RWPE1 (cell line): ENCODE data around the gene FAM227A.
"Not testable (repeated sequence)": the region's sequence is repeated elsewhere in the genome, so short reads cannot be mapped to it uniquely, and the experiment has no call there.

Experiments
- CTCF ChIA-PET: fragments of 350-600 bp; sonication (Branson Sonifier 250); formaldehyde crosslinking; extraction: SDS; loops from one replicate; lab custom pipeline; 2021; lab: Yijun Ruan, JAX
- POLR2A ChIA-PET: fragments of 400-600 bp; formaldehyde crosslinking; extraction: SDS; loops from one replicate; lab custom pipeline; 2020; ENCODE audit warnings: antibody characterized with exemption; ENCODE audit not compliant: low non-redundant PET; lab: Yijun Ruan, JAX
- DNase-seq: peaks from one replicate; pipeline ENCODE4 v3.0.0; 2012; ENCODE audit warnings: low spot score
- H3K27ac ChIP-seq: fragments of 450-650 bp; 2 replicates; pipeline ENCODE4 v1.5.1; 2017
- CTCF ChIP-seq: fragments of 450-650 bp; conservative IDR thresholded peaks from 2 replicates; pipeline ENCODE4 v1.5.1; 2017; ENCODE audit warnings: low read depth, mild to moderate bottlenecking

The FAM227A gene

GRCh38 chr22:38649841-38650522 lies 6.2 kb downstream of the FAM227A start:
- no peak for TF ChIP-seq CTCF
- H3K27ac ChIP-seq, result no peak overlapping the region
- ChIA-PET CTCF (no interaction called here), POLR2A (no interaction called here)
- no peak for DNase-seq

GRCh38 chr22:38645430-38645829 lies 10.8 kb downstream of the FAM227A start:
- POLR2A ChIA-PET, result no interaction called here
- no peak for TF ChIP-seq CTCF
- CTCF ChIA-PET, result interaction anchor here (0.6 to 0.7 kb wide), 2 partner anchors 42 to 792 kb away, joined by 4 read pairs; no protein-coding TSS in a partner anchor
- peak; percentile 48 for DNase-seq
- peak overlapping the region; percentile 72 for H3K27ac ChIP-seq

- CTCF ChIA-PET, DNase-seq, POLR2A ChIA-PET, H3K27ac ChIP-seq: not testable (repeated sequence)
Measured at GRCh38 chr22:38644245-38644644, 11.9 kb downstream of the FAM227A start.

- no peak overlapping the region for H3K27ac ChIP-seq
- no peak for TF ChIP-seq CTCF
- ChIA-PET POLR2A (interaction anchor here (0.5 to 0.7 kb wide), 2 partner anchors 16 to 783 kb away, joined by 4 to 5 read pairs; no protein-coding TSS in a partner anchor), CTCF (no interaction called here)
- DNase-seq, result no peak
Measured at GRCh38 chr22:38641476-38642040, 14.6 kb downstream of the FAM227A start.

- POLR2A ChIA-PET, result no interaction called here
- DNase-seq, result no peak
- H3K27ac ChIP-seq, result no peak overlapping the region
- CTCF ChIA-PET, result no interaction called here
- no peak for TF ChIP-seq CTCF
Measured at GRCh38 chr22:38638728-38639127, 17.5 kb downstream of the FAM227A start.

GRCh38 chr22:38638216-38638615 lies 18.0 kb downstream of the FAM227A start:
- TF ChIP-seq CTCF, result no peak
- DNase-seq, result no peak
- POLR2A ChIA-PET, result no interaction called here
- no peak overlapping the region for H3K27ac ChIP-seq
- CTCF ChIA-PET, result no interaction called here

- DNase-seq, result no peak
- H3K27ac ChIP-seq, result no peak overlapping the region
- ChIA-PET POLR2A (no interaction called here), CTCF (no interaction called here)
- no peak for TF ChIP-seq CTCF
Measured at GRCh38 chr22:38632528-38632927, 23.7 kb downstream of the FAM227A start.
